ENCODE measurements around the gene HSD11B1L. TPM values are rescaled to one million over a fixed set of nuclear protein-coding genes. Genes with fewer than 3 reads are reported as not detected.
"Not testable (repeated sequence)": the region's sequence is repeated elsewhere in the genome, so short reads cannot be mapped to it uniquely, and the experiment has no call there.

The HSD11B1L gene
- total RNA-seq, 2 donors from 2014 or later, result 10.3 to 12.6 TPM

DNA sequence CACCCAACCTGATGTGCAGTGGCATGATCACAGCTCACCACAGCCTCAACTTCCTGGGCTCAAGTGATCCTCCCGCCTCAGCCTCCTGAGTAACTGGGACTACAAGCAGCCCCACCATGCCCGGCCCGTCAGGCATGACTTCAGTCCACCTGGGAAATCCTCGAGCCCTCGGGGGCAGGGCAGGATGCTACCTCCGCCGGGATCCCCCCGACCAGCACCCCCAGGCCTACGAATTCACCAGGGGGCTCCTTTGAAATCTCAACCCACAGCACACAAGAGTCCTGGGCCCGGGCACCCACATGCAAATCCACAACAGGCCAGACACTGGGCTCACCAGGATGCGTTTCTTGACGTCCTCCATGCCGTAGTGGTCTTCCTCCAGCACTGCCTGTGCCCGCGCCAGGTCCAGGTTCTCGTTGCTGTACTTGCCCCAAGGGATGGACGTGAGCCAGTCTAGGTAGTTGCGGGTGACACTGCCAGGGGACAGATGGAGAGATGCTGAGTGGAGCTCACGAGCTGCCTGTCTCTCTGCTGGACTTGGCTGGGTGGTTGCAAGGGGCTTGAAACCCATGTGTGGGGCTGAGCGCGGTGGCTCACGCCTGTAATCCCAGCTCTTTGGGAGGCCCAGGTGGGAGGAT is 19.7 kb downstream of the HSD11B1L start:
- no peak for TF ChIP-seq CTCF (IDR thresholded peaks at IDR 0.05)
- Histone ChIP-seq H3K4me3 (no peak overlapping the region), H3K27ac (no peak overlapping the region), H3K27me3 (no peaks in the 10 kb centered on the region), H3K4me1 (no peaks in the 10 kb centered on the region), H3K9me3 (no peaks in the 10 kb centered on the region), H3K36me3 (peaks cover 75% of the 10 kb centered on the region)
- no peak for DNase-seq (ENCODE audit: low spot score)

DNA sequence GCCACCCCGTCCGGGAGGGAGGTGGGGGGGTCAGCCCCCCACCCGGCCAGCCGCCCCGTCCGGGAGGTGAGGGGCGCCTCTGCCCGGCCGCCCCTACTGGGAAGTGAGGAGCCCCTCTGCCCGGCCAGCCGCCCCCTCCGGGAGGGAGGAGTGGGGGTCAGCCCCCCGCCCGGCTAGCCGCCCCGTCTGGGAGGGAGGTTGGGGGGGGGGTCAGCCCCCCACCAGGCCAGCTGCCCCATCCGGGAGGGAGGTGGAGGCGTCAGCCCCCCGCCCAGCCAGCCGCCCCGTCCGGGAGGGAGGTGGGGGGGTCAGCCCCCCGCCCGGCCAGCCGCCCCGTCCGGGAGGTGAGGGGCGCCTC is 21.2 kb downstream of the HSD11B1L start:
- not testable (repeated sequence) for H3K27ac ChIP-seq; H3K27me3 ChIP-seq; H3K9me3 ChIP-seq; H3K4me1 ChIP-seq; DNase-seq (ENCODE audit: low spot score); H3K4me3 ChIP-seq
- peaks cover 75% of the 10 kb centered on the region for H3K36me3 ChIP-seq

- DNase-seq (ENCODE audit: low spot score), result no peak
- peaks cover 68% of the 10 kb centered on the region for H3K36me3 ChIP-seq
Observed at GRCh38 chr19:5703819-5704818, 23.3 kb downstream of the HSD11B1L start.

GRCh38 chr19:5705552-5705951 is 24.7 kb downstream of the HSD11B1L start:
- Histone ChIP-seq H3K4me3 (no peak overlapping the region), H3K4me1 (no peaks in the 10 kb centered on the region), H3K27me3 (no peaks in the 10 kb centered on the region), H3K36me3 (peaks cover 58% of the 10 kb centered on the region), H3K9me3 (no peaks in the 10 kb centered on the region), H3K27ac (no peak overlapping the region)
- DNase-seq (ENCODE audit: low spot score), result no peak
- TF ChIP-seq CTCF (IDR thresholded peaks at IDR 0.05), result no peak

More at GRCh38 chr19:5703819-5704818, 23.3 kb downstream of the HSD11B1L start:
- Histone ChIP-seq H3K27me3 (no peaks in the 10 kb centered on the region), H3K27ac (no peak overlapping the region), H3K9me3 (no peaks in the 10 kb centered on the region), H3K4me3 (no peak overlapping the region), H3K4me1 (no peaks in the 10 kb centered on the region)
- no peak for TF ChIP-seq CTCF (IDR thresholded peaks at IDR 0.05)

DNA sequence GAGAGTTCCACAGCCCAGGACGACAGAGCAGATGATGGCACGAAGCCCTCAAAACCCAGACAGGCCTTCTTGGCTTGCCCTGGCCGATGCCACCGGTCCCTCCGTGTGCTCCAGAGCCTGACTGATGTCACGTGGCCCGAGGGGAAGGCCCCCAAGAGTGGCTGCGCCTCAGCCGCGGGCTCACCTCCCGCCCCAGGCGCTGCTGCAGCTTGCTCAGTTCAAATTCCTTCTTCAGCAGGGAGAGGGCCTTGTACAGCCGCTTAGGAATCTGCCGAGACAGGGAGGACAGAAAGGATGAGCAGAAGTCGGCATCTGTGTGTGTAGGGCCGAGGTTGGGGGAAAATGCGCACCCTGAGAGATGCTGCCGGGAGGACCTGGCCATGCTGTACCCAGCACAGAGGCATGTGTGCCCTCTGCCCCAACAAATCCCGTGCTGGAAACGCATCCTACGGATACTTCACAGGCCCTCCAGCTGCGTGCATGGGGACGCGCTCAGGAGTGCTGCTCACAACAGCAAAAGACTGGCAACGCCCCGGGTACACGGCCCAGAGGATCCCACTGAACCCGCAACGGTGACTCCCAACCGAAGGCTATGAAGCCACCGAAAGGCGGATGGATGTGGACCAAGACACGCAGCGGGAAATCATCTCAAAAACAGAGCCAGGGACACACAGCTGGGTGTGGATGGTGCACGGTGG is 26.2 kb downstream of the HSD11B1L start:
- Histone ChIP-seq H3K4me3 (no peak overlapping the region), H3K36me3 (peaks cover 68% of the 10 kb centered on the region), H3K4me1 (no peaks in the 10 kb centered on the region), H3K27ac (no peak overlapping the region), H3K27me3 (no peaks in the 10 kb centered on the region), H3K9me3 (no peaks in the 10 kb centered on the region)
- no peak for TF ChIP-seq CTCF (IDR thresholded peaks at IDR 0.05)
- DNase-seq (ENCODE audit: low spot score), result no peak

Data from right atrium auricular region (tissue), 2 donors.